OCI-LY7 (cell line): ENCODE results near the gene ARHGEF26. TPM values are rescaled to one million over a fixed set of nuclear protein-coding genes. Genes with fewer than 3 reads are reported as not detected.

Experiments used
- BruUV-seq: library from RNA; stranded (reverse); fragments of 400-500 nt; replicated peaks from 2 replicates; lab custom pipeline; 2021; lab: Mats Ljungman, UMichigan
- CTCF ChIA-PET: fragments of 300-600 bp; sonication (Branson Sonifier 250); formaldehyde crosslinking; loops from one replicate; lab custom pipeline; 2022; ENCODE audit warnings: antibody characterized with exemption; ENCODE audit not compliant: unreplicated experiment; lab: Charles Lee
- POLR2A ChIA-PET: fragments of 300-600 bp; sonication (Branson Sonifier 250); formaldehyde crosslinking; loops from one replicate; lab custom pipeline; 2022; ENCODE audit warnings: antibody characterized with exemption; lab: Charles Lee
- DNase-seq: peaks from one replicate; pipeline ENCODE4 v3.0.0-alpha.2; 2015; ENCODE audit warnings: low spot score
- H2AFZ ChIP-seq: fragments of 200-600 bp; sonication (generic), shearing (Covaris generic); 2 replicates; pipeline ENCODE4 v1.6.1; 2014; ENCODE audit warnings: mild to moderate bottlenecking, antibody characterized with exemption, low read length, moderate library complexity
- H3K27ac ChIP-seq: fragments of 200-600 bp; sonication (generic); 2 replicates; pipeline ENCODE4 v1.5.1; 2014; ENCODE audit warnings: mixed run types, low read depth, mild to moderate bottlenecking, moderate library complexity, low read length, inconsistent platforms; ENCODE audit not compliant: poor library complexity, severe bottlenecking
- H3K36me3 ChIP-seq: fragments of 200-600 bp; sonication (generic); 2 replicates; pipeline ENCODE4 v1.6.1; 2014; ENCODE audit warnings: mild to moderate bottlenecking, antibody characterized with exemption, low read length, moderate library complexity, mixed read lengths; ENCODE audit not compliant: insufficient read depth
- H3K4me1 ChIP-seq: fragments of 200-600 bp; sonication (generic); 2 replicates; pipeline ENCODE4 v1.5.1; 2014; ENCODE audit warnings: mild to moderate bottlenecking, low read length; ENCODE audit not compliant: insufficient read depth, poor library complexity, severe bottlenecking
- H3K4me2 ChIP-seq: fragments of 200-600 bp; sonication (generic); 2 replicates; pipeline ENCODE4 v1.6.1; 2014; ENCODE audit warnings: mild to moderate bottlenecking, low read length
- H3K4me3 ChIP-seq: fragments of 200-600 bp; sonication (generic); 2 replicates; pipeline ENCODE4 v1.5.1; 2014; ENCODE audit warnings: mild to moderate bottlenecking, low read depth, low read length; ENCODE audit not compliant: poor library complexity, severe bottlenecking
- H3K79me2 ChIP-seq: fragments of 200-600 bp; sonication (generic); 2 replicates; pipeline ENCODE4 v1.6.1; 2016; ENCODE audit warnings: low read depth, mild to moderate bottlenecking, low read length, moderate library complexity, mixed read lengths; ENCODE audit not compliant: insufficient read depth
- H3K9me2 ChIP-seq: fragments of 200-600 bp; sonication (generic); 2 replicates; pipeline ENCODE4 v1.6.1; 2016; ENCODE audit warnings: mild to moderate bottlenecking, low read length, mixed read lengths; ENCODE audit not compliant: insufficient read depth
- H3K9me3 ChIP-seq: fragments of 200-600 bp; sonication (generic); 2 replicates; pipeline ENCODE4 v1.6.1; 2014; ENCODE audit warnings: mild to moderate bottlenecking, mixed run types, low read length, mixed read lengths
- H4K20me1 ChIP-seq: fragments of 200-600 bp; sonication (generic); 2 replicates; pipeline ENCODE4 v1.6.1; 2014; ENCODE audit warnings: mild to moderate bottlenecking, antibody characterized with exemption, low read length, moderate library complexity, mixed read lengths; ENCODE audit not compliant: insufficient read depth
- EZH2phosphoT487 ChIP-seq: fragments of 200-600 bp; sonication (generic); IDR thresholded peaks from 2 replicates; pipeline ENCODE4 v1.6.1; 2018; ENCODE audit warnings: low read depth, borderline replicate concordance, mild to moderate bottlenecking, mixed run types, antibody characterized with exemption, low read length, moderate library complexity, mixed read lengths
- intact Hi-C: fragments of 100-400 bp; cut with micrococcal nuclease; formaldehyde crosslinking; loops from one replicate; pipeline ENCODE4 v1.10.0; 2022; ENCODE audit not compliant: unreplicated experiment
- total RNA-seq, 2 experiments: library from RNA; depleted of rRNA in 1 of 2; stranded (reverse); fragments of >200 nt in 1 of 2; shearing (Covaris generic) in 1 of 2; gene quantifications; 2 replicates each; pipeline ENCODE4 v1.2.3, GENCODE V29; 2014 to 2022
- TF ChIP-seq, protein P1 (sequence below): fragments of 200-600 bp; sonication (generic); conservative IDR thresholded peaks from 2 replicates; pipeline ENCODE4 v1.5.1; 2014; ENCODE audit warnings: mild to moderate bottlenecking, antibody characterized with exemption, low read length, moderate library complexity, mixed read lengths

ARHGEF26 gene
- total RNA-seq, 2 experiments from 2014 or later: 0.11 to 0.35 TPM

DNA sequence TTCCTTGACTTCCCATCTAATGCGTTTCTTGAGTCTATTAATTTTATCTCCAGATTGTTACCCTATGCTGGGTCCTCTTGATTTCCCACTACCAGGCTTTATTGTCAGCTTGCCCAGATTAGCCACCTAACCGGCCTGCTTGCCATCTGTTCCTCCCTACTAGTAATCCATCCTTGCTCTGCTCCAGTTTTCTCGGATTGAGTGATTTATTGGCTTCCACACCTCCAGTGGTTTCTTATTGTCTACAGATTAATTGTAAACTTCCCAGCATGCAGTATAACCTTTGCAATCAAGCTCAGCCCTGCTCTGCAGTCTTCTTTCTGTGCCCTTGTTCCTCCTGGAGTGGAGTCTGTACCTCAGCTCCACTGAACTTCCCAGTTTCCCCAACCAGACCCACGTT lies 63.4 kb downstream of the ARHGEF26 start:
- Histone ChIP-seq H3K9me3 (no peaks in the 10 kb centered on the region), H2AFZ (no peak overlapping the region), H3K27ac (no peak overlapping the region), H3K4me1 (no peaks in the 10 kb centered on the region), H3K4me2 (no peak overlapping the region), H3K36me3 (no peaks in the 10 kb centered on the region), H3K79me2 (no peaks in the 10 kb centered on the region), H3K4me3 (no peak overlapping the region), H3K9me2 (no peaks in the 10 kb centered on the region), H4K20me1 (no peaks in the 10 kb centered on the region)
- ChIA-PET CTCF (no interaction called here), POLR2A (no interaction called here)
- DNase-seq: no peak
- intact Hi-C loops: no loop called here
- TF ChIP-seq EZH2phosphoT487: no peak
- TF ChIP-seq, protein P1, sequence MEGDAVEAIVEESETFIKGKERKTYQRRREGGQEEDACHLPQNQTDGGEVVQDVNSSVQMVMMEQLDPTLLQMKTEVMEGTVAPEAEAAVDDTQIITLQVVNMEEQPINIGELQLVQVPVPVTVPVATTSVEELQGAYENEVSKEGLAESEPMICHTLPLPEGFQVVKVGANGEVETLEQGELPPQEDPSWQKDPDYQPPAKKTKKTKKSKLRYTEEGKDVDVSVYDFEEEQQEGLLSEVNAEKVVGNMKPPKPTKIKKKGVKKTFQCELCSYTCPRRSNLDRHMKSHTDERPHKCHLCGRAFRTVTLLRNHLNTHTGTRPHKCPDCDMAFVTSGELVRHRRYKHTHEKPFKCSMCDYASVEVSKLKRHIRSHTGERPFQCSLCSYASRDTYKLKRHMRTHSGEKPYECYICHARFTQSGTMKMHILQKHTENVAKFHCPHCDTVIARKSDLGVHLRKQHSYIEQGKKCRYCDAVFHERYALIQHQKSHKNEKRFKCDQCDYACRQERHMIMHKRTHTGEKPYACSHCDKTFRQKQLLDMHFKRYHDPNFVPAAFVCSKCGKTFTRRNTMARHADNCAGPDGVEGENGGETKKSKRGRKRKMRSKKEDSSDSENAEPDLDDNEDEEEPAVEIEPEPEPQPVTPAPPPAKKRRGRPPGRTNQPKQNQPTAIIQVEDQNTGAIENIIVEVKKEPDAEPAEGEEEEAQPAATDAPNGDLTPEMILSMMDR: no peak
- no TSS peak for BruUV-seq

DNA sequence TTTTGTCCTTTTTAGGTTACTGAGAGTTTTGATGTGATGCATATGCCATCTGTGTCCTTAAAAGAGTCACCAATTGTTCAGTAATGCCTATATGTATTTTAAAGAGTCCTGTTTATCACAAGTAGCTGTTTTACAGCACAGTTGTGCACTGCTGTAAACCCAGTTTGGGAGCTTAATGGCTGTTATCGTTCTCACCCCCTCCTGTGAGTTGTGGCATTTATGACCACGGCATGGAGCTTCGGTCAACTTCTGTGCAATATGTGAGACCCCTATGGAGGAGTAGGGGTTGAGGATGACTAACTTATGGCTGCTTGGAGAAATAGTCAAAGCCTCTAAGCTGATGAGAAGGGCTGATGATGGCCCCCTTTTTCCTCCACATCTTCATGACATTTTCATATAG lies 67.2 kb downstream of the ARHGEF26 start:
- no peak for DNase-seq
- TF ChIP-seq, protein P1: no peak
- TF ChIP-seq EZH2phosphoT487: no peak
- H3K79me2 ChIP-seq: no peaks in the 10 kb centered on the region
- H2AFZ ChIP-seq: no peak overlapping the region
- H3K9me3 ChIP-seq: no peaks in the 10 kb centered on the region
- H3K27ac ChIP-seq: no peak overlapping the region
- no TSS peak for BruUV-seq
- intact Hi-C loops: no loop called here
- ChIA-PET POLR2A (interaction anchor here (0.6 to 0.7 kb wide), 2 partner anchors 10 to 264 kb away, joined by 3 read pairs; no protein-coding TSS in a partner anchor), CTCF (no interaction called here)
- no peak overlapping the region for H3K4me3 ChIP-seq
- no peaks in the 10 kb centered on the region for H3K9me2 ChIP-seq
- H3K36me3 ChIP-seq: no peaks in the 10 kb centered on the region
- H4K20me1 ChIP-seq: no peaks in the 10 kb centered on the region
- H3K4me1 ChIP-seq: no peaks in the 10 kb centered on the region
- no peak overlapping the region for H3K4me2 ChIP-seq

DNA sequence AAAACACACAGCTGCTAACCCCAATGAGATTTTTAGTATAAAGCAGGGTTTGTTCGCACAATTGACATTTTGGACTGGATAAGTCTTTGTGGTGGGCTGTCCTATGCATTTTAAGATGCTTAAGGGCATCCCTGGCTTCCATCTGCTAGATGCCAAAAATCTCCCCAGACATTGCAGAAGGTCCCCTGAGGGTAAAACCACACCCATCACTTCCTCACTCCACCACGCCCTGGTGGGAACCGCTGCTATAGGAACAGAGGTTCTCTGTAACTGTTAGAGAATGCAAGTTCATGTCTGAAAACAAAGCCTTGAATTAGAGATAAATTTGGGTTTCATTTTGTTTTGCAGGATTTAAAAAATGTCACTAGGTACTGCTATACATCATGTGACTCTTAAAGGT lies 67.7 kb downstream of the ARHGEF26 start:
- no peak for TF ChIP-seq EZH2phosphoT487
- TF ChIP-seq, protein P1: no peak
- Histone ChIP-seq H3K9me3 (no peaks in the 10 kb centered on the region), H4K20me1 (no peaks in the 10 kb centered on the region), H3K4me2 (no peak overlapping the region), H3K4me1 (no peaks in the 10 kb centered on the region), H3K4me3 (no peak overlapping the region), H3K79me2 (no peaks in the 10 kb centered on the region), H3K9me2 (no peaks in the 10 kb centered on the region), H3K27ac (no peak overlapping the region), H2AFZ (no peak overlapping the region), H3K36me3 (no peaks in the 10 kb centered on the region)
- ChIA-PET POLR2A (interaction anchor here (0.6 to 0.7 kb wide), 2 partner anchors 10 to 264 kb away, joined by 3 read pairs; no protein-coding TSS in a partner anchor), CTCF (no interaction called here)
- intact Hi-C loops: no loop called here
- BruUV-seq: no TSS peak
- DNase-seq: no peak
